Measurements from ENCODE around the gene PDLIM5. TPM values are rescaled to one million over a fixed set of nuclear protein-coding genes. Genes with fewer than 3 reads are reported as not detected.

Gene PDLIM5
- total and polyA plus RNA-seq, 4 experiments from 2014 or later, result 37.4 to 57.5 (median 44.6) TPM

DNA sequence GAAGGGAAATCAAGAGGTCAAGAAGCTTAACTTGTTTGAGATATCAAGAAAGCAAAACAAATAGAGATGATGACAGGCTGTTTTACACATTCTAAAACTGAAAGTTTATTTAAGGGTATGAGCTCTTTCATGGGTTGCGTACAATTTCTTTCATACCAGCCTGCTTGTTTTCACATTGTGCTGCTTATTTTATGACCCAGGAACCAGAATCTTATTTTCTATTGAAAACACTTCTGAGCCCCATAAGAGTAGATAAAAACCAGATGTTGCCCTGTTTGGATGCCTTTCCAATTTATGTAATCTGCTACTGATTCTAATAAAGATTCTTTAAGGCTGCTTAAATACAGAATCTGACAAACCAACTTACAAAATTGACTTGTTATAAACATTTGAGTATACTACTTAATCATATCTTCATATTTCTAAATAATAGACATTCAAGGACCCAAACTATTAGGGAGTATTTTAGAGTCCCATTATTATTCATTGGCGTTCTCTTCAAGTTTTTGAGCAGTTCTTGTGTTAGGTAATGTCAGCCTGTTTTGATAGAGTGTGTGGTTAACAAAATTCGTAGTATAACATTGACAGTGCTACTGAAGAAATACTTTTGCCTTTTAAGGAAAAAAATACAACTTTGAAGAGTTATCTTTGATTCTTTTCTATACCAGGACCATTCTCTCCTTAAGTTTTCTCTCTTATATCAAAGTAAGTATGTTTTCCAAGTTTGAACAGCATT lies 74.4 kb downstream of the PDLIM5 start:
- H3K36me3 Mint-ChIP-seq, result peaks cover 7 to 37% of the 10 kb centered on the region in 2 donors
- H3K4me1 Mint-ChIP-seq, result peaks cover 0 to 4% (median under 1%) of the 10 kb centered on the region in 4 donors
- no peaks in the 10 kb centered on the region for H3K9me3 Mint-ChIP-seq
- Histone ChIP-seq H3K27ac (ENCODE audit: low read depth, low read length) (no peak overlapping the region), H3K4me3 (ENCODE audit: low read length in 2 of 2) (no peak overlapping the region), H3K36me3 (ENCODE audit: insufficient read depth, low read length) (no peaks in the 10 kb centered on the region), H3K4me1 (ENCODE audit: insufficient read depth, low read length) (no peaks in the 10 kb centered on the region), H3K9me3 (ENCODE audit: control insufficient read depth in 1 of 2, low read length in 2 of 2) (no peaks in the 10 kb centered on the region), H3K27me3 (ENCODE audit: insufficient read depth, low read length) (no peaks in the 10 kb centered on the region)
- intact Hi-C loops (cut with micrococcal nuclease), result no loop called here
- H3K27me3 Mint-ChIP-seq, result no peaks in the 10 kb centered on the region
- H3K4me3 Mint-ChIP-seq, result no peak overlapping the region
- ChIA-PET POLR2A (ENCODE audit: partially characterized antibody) (no interaction called here), CTCF (ENCODE audit: partially characterized antibody) (no interaction called here)
- DNase-seq, result no peak
- no peak overlapping the region for H3K27ac Mint-ChIP-seq

DNA sequence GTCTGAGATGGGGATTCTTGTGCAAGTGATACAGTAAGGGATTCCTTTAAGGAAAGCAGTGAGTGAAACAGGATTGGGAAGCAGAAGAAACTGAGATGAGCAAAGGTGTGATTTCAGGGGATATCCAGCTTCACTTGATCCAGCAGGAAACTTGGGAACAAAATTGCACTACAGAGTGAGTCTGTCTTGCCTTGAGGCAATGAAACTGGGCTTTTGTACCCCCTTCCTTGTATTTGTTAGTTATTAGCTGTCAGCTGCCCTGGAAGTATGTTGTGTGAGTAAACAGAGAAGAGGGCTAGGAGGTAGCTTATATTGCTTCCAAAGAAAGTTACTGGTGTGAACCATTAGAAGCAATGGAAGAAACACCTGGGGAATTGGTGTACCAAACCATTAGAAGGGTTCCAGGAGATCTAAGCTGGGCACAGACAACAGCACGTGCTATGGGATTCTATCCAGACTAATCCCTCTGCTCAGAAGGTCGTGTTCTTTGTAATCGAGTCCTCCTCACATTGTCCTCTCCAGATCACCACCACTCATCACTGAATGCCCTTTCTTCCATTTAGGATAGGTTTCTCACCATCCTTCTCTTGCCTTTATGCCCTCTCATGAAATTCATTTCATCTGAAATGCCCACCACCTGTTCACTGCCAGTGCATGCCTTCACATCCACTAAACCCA lies 76.0 kb downstream of the PDLIM5 start:
- ChIA-PET POLR2A (ENCODE audit: partially characterized antibody) (no interaction called here), CTCF (ENCODE audit: partially characterized antibody) (no interaction called here)
- Mint-ChIP-seq H3K9me3 (no peaks in the 10 kb centered on the region), H3K4me3 (no peak overlapping the region), H3K27ac (no peak overlapping the region), H3K4me1 (peaks cover 0 to 4% (median 0%) of the 10 kb centered on the region in 4 donors), H3K36me3 (peaks cover 7 to 40% of the 10 kb centered on the region in 2 donors), H3K27me3 (no peaks in the 10 kb centered on the region)
- Histone ChIP-seq H3K36me3 (ENCODE audit: insufficient read depth, low read length) (no peaks in the 10 kb centered on the region), H3K4me1 (ENCODE audit: insufficient read depth, low read length) (no peaks in the 10 kb centered on the region), H3K4me3 (ENCODE audit: low read length in 2 of 2) (no peak overlapping the region), H3K27me3 (ENCODE audit: insufficient read depth, low read length) (no peaks in the 10 kb centered on the region), H3K27ac (ENCODE audit: low read depth, low read length) (no peak overlapping the region), H3K9me3 (ENCODE audit: control insufficient read depth in 1 of 2, low read length in 2 of 2) (no peaks in the 10 kb centered on the region)
- DNase-seq, result no peak
- intact Hi-C loops (cut with micrococcal nuclease), result no loop called here

DNA sequence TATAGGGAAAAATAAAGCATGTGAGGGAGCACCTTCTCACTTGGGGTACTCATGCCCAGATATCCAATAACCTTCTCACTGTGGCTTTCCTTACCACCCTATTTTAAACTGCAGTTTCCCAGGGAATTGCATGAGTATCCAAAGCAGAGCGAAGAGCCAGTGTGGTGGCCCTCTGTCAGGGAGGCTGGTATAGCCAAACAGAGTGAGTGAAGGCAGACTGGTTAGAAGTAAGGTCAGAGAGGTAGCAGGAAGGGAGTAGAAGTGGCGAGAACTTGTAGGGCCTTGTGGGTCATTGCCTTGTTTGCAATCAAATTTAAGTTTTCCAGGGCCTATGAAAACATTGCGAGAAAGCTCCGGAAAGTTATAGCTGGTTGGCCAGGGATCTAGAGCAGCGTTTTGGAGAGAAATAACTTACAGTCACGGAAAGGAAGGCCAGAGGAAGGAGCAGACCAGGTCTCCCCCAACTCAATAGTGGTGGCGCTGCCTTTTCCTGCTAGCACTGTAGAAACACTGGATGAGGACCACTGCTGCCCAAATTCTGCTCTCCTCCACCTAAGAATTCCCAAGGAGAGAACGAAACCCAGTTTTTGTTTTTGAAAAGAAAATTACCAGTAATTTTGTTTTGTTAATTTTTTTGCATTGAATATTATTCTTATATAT lies 77.2 kb downstream of the PDLIM5 start:
- Mint-ChIP-seq H3K4me3 (no peak overlapping the region), H3K27ac (no peak overlapping the region), H3K36me3 (peaks cover 7 to 38% of the 10 kb centered on the region in 2 donors), H3K9me3 (no peaks in the 10 kb centered on the region), H3K27me3 (no peaks in the 10 kb centered on the region), H3K4me1 (peaks cover 0 to 7% (median 5%) of the 10 kb centered on the region in 4 donors)
- H3K27me3 ChIP-seq (ENCODE audit: insufficient read depth, low read length), result no peaks in the 10 kb centered on the region
- intact Hi-C loops (cut with micrococcal nuclease), result no loop called here
- no peaks in the 10 kb centered on the region for H3K36me3 ChIP-seq (ENCODE audit: insufficient read depth, low read length)
- H3K4me3 ChIP-seq (ENCODE audit: low read length in 2 of 2), result no peak overlapping the region
- H3K4me1 ChIP-seq (ENCODE audit: insufficient read depth, low read length), result no peaks in the 10 kb centered on the region
- ChIA-PET POLR2A (ENCODE audit: partially characterized antibody) (no interaction called here), CTCF (ENCODE audit: partially characterized antibody) (no interaction called here)
- no peak overlapping the region for H3K27ac ChIP-seq (ENCODE audit: low read depth, low read length)
- H3K9me3 ChIP-seq (ENCODE audit: control insufficient read depth in 1 of 2, low read length in 2 of 2), result no peaks in the 10 kb centered on the region
- no peak for DNase-seq

DNA sequence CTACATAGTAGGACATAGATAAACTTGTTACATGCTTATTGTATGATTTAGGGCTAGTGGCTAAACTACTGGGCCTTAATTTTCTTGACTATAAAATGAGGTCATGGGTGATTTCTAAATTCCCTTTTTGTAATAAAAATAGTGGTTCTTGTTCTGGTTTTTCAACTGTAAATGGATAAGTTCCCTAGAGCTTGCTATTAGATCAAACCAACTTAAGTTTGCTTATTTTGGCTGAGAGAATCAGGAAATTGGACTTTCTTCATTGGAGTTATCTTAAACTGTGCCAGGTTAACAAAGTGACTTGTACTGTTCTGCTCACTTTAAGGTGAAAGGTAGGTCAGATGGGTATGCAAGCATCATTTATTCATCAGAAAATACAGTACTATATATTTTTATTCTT lies 78.3 kb downstream of the PDLIM5 start:
- no peaks in the 10 kb centered on the region for H3K4me1 ChIP-seq (ENCODE audit: insufficient read depth, low read length)
- H3K27ac Mint-ChIP-seq, result no peak overlapping the region
- DNase-seq, result no peak
- no peaks in the 10 kb centered on the region for H3K9me3 ChIP-seq (ENCODE audit: control insufficient read depth in 1 of 2, low read length in 2 of 2)
- H3K27ac ChIP-seq (ENCODE audit: low read depth, low read length), result no peak overlapping the region
- H3K36me3 ChIP-seq (ENCODE audit: insufficient read depth, low read length), result no peaks in the 10 kb centered on the region
- CTCF ChIA-PET (ENCODE audit: partially characterized antibody), result no interaction called here
- H3K4me3 ChIP-seq (ENCODE audit: low read length in 2 of 2), result no peak overlapping the region
- no peaks in the 10 kb centered on the region for H3K27me3 ChIP-seq (ENCODE audit: insufficient read depth, low read length)
- POLR2A ChIA-PET (ENCODE audit: partially characterized antibody), result no interaction called here
- H3K4me3 Mint-ChIP-seq, result no peak overlapping the region
- H3K36me3 Mint-ChIP-seq, result peaks cover 5 to 34% of the 10 kb centered on the region in 2 donors
- no peaks in the 10 kb centered on the region for H3K9me3 Mint-ChIP-seq
- intact Hi-C loops (cut with micrococcal nuclease), result no loop called here
- H3K4me1 Mint-ChIP-seq, result peaks cover 3 to 8% (median 6%) of the 10 kb centered on the region in 4 donors
- H3K27me3 Mint-ChIP-seq, result no peaks in the 10 kb centered on the region

DNA sequence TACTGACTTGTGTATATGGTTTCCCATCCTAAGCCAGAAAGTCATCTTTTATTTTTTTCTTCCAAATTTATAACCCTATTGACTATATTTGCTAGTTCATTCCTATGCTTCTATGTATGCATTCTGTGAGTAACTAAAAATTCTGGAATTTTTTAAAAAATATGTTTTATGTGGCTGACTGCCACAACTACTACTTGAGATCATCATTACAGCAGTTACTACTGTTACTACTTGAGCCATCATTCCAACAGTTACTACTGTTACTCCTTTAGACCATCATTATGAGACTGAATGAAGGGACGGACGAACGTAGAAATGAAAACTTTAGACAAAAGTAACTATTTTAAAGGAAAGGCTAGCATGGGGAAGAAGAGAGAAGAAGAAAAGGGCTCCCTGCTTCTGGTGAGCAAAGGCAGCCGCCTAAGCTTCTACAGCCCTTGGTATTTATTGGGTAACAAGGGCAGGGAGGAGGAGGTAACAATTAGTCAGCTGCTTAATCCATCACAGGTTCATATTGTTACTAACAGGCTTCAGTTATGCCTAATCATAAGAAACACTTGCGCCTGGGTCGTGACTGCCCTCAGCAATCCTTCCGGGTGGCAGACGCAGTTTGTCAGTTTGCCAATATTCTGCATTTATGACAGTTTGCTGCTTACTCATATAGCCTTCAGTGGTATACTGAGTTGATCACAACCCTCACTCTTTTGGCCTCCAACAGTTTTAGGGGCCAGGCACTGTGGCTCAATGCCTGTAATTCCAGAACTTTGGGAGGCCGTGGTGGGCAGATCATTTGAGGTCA lies 80.4 kb downstream of the PDLIM5 start:
- H3K36me3 Mint-ChIP-seq, result peaks cover 2 to 24% of the 10 kb centered on the region in 2 donors
- ChIA-PET POLR2A (ENCODE audit: partially characterized antibody) (no interaction called here), CTCF (ENCODE audit: partially characterized antibody) (interaction anchor here (1.2 kb wide), 1 partner anchor 125 kb away, joined by 3 read pairs; no protein-coding TSS in a partner anchor)
- Histone ChIP-seq H3K9me3 (ENCODE audit: control insufficient read depth in 1 of 2, low read length in 2 of 2) (no peaks in the 10 kb centered on the region), H3K36me3 (ENCODE audit: insufficient read depth, low read length) (no peaks in the 10 kb centered on the region), H3K4me3 (ENCODE audit: low read length in 2 of 2) (no peak overlapping the region), H3K27me3 (ENCODE audit: insufficient read depth, low read length) (no peaks in the 10 kb centered on the region), H3K4me1 (ENCODE audit: insufficient read depth, low read length) (no peaks in the 10 kb centered on the region), H3K27ac (ENCODE audit: low read depth, low read length) (no peak overlapping the region)
- DNase-seq, result no peak
- H3K4me3 Mint-ChIP-seq, result no peak overlapping the region
- H3K27ac Mint-ChIP-seq, result no peak overlapping the region
- no peaks in the 10 kb centered on the region for H3K9me3 Mint-ChIP-seq
- intact Hi-C loops (cut with micrococcal nuclease), result no loop called here
- H3K4me1 Mint-ChIP-seq, result peaks cover 3 to 11% (median 6%) of the 10 kb centered on the region in 4 donors
- H3K27me3 Mint-ChIP-seq, result no peaks in the 10 kb centered on the region

DNA sequence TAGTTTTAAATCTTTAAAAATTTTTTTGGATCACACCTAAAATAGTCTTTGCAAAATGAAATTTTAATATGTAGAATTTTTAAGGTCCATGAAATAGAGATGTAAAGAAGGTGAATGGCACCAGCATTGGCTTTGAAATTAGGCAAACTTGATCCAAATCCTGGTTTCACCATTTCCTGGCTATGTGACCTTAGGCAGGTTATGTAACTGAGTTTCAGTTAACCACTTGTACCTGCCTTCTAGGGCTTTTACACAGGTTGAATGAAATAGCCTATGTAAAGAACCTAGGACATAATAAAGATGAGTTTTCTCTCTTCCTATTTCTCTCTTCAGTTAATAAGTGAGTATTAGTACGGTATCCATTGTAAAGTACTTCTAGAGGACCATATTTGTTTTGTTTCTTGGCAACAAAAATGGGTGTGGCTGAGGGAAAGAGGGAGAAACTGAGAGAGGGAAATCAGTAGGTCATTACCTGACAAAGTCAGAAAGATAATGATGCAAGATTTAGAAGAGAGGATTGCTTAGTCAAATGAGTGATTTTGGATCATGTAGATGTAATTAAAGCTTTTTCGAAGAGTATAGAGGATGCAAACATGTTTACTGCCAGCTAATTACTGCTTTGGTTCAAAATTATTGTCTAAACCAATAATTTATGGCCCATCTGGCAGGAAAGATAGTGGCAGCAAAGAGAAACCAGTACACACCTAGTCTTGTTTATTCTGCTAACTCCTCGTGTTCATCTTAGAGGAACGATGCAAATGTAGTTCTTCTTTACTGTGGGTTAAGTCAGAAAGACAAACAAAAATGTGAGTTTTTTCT lies 81.9 kb downstream of the PDLIM5 start:
- no peaks in the 10 kb centered on the region for H3K4me1 ChIP-seq (ENCODE audit: insufficient read depth, low read length)
- Mint-ChIP-seq H3K36me3 (peaks cover 0 to 11% of the 10 kb centered on the region in 2 donors), H3K27ac (no peak overlapping the region), H3K4me3 (no peak overlapping the region), H3K4me1 (peaks cover 3 to 11% (median 6%) of the 10 kb centered on the region in 4 donors), H3K27me3 (no peaks in the 10 kb centered on the region), H3K9me3 (no peaks in the 10 kb centered on the region)
- H3K9me3 ChIP-seq (ENCODE audit: control insufficient read depth in 1 of 2, low read length in 2 of 2), result no peaks in the 10 kb centered on the region
- POLR2A ChIA-PET (ENCODE audit: partially characterized antibody), result no interaction called here
- no peak for DNase-seq
- no peak overlapping the region for H3K4me3 ChIP-seq (ENCODE audit: low read length in 2 of 2)
- no peak overlapping the region for H3K27ac ChIP-seq (ENCODE audit: low read depth, low read length)
- intact Hi-C loops (cut with micrococcal nuclease), result no loop called here
- no peaks in the 10 kb centered on the region for H3K36me3 ChIP-seq (ENCODE audit: insufficient read depth, low read length)
- H3K27me3 ChIP-seq (ENCODE audit: insufficient read depth, low read length), result no peaks in the 10 kb centered on the region
- CTCF ChIA-PET (ENCODE audit: partially characterized antibody), result no interaction called here

Data from CD4-positive, alpha-beta memory T cell (primary cell).